ENCODE measurements around the gene BEND6.
"Not testable (repeated sequence)": the region's sequence is repeated elsewhere in the genome, so short reads cannot be mapped to it uniquely, and the experiment has no call there.

Gene BEND6

DNA sequence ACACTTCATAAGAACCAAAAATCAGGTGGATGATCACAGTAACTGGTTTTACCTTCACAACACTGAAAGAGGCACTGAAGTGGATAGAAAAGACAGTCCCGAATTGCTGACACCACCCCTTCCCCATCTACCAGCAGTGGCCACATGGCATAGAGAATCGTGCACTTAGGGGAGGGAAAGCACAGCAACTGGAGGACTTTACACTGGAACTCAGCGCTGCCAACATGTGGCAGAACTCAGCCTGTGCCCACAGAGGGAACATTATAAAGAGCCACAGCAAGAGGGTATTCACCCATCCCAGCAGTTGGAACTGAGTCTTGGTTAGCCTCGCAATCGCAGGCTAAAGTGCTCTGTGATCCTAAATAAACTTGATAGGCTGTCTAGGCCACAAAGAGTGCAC, 85.1 kb downstream of the BEND6 start:
- FAIRE-seq: no peak

DNA sequence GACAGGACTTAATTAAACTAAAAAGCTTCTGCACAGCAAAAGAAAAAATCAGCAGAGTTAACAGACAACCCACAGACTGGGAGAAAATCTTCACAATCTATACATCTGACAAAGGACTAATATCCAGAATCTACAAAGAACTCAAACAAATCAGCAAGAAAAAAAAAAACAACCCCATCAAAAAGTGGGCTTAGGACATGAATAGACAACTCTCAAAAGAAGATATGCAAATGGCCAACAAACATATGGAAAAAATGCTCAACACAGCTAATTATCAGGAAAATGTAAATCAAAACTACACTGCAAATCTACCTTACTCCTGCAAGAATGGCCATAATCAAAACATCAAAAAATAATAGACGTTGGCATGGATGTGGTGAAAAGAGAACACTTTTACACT, 89.2 kb downstream of the BEND6 start:
- FAIRE-seq: not testable (repeated sequence)

DNA sequence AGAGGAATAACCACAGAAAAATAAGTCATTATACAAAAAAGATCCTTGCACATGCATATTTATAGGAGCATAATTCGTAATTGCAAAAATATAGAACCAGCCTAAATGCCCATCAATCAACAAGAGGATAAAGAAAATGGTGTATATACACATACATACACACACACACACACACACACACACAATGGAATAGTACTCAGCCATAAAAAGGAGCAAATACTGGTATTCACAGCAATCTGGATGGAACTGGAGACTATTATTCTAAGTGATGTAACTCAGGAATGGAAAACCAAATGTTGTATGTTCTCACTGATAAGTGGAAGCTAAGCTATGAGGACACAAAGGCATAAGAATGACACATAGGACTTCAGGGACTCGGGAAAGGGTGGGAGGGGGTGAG, 89.7 kb downstream of the BEND6 start:
- FAIRE-seq: no peak

DNA sequence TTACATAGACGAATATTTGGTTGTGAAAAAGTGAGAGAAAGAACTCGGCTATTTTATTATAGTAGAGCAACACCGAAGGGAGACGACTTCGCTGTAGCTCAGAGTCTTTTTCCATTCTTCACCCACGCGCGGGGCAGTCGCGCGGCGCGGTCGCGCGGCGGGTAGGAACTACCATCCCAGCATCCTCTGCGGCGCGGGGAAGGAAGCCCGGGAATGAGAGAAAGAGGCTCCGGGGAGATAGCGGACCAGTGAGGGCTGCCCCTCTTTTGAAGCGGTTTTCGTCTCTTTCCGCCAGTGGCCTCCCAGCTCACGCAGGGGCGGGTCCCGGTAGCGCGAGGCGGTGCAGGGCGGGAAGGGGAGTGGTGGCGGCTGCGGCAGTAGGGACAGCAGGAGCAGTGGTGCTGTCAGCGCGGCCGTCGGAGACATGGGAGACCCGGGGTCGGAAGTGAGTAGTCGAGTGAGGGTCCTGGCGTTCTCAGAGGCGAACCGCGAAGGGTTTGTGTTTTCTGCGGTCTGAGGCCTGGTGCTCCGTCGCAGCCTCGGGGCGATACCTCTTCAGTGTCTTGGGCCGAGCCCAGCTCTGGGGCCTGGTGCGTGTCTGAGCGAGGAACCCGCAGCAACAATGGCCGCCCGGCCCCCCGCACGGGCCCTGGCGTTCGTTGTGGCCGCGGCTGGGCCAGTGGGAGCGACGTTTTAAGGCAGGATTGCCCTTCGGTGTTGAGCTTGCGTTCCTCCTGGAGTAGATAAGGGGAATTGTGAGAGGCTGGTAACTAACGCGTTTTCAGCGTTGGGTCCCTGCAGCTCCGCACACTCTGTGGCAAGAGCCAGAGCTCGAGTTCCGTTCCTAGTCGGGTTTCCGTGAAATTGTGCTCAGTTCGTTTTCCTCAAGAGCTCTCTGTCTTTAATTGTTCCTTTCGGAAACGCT, 91.7 kb downstream of the BEND6 start, which contains the start of gene KIAA1586:
Gene KIAA1586, plus strand, starts transcription at position 362 of the 925 bp plus-strand sequence. Its CDS starts 63 bp downstream, at position 425.
- not testable (repeated sequence) for FAIRE-seq

DNA sequence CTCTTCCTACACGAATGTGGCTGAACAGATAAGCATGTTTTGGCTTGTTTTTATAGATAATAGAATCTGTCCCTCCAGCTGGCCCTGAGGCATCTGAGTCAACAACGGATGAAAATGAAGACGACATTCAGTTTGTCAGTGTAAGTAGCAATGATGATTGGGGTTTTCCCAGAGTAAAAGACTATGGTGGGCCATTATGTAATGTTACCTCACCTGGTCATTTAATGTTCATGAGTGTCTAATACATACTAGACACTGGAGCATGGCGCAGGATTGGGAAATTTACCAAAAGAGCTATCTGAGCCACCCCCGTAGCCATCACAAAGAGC, 92.3 kb downstream of the BEND6 start:
- peak; percentile 72 for FAIRE-seq

DNA sequence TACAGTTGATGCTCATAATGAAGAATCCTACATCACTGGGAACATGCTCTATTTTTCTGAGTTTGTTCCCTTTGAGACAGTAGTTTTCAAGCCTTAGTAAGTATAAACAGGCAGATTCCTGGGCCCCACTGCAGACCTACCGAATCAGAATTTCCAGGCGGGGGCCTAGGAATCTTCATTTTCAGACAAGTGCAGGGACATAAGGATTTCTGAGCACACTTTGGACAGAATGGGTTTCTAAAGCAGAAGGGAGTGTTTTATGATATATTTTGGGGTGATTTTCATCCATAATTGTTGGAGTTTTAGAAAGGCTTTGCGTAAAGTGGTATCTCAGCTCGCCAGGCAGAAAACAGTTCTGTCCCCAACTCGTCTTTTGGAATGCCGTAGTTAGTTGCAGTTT, 93.0 kb downstream of the BEND6 start:
- not testable (repeated sequence) for FAIRE-seq

DNA sequence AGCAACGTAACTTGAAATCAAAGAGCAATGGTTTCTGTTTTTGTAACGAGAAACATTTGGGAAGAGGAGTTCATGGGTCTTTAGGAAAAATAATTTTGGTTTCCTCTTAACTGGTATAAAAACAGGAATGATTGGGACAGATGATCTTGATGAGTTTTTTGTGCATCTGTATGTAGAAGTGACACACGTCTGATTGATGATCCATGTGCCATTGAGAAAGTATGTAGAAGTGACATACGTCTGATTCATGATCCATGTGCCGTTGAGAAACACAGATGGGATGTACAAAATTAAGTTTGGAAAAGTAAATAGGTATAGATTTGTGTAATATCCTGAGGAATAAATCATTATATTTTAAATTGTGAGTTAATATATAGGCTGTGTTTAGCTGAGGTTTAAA, 93.7 kb downstream of the BEND6 start:
- no peak for FAIRE-seq

DNA sequence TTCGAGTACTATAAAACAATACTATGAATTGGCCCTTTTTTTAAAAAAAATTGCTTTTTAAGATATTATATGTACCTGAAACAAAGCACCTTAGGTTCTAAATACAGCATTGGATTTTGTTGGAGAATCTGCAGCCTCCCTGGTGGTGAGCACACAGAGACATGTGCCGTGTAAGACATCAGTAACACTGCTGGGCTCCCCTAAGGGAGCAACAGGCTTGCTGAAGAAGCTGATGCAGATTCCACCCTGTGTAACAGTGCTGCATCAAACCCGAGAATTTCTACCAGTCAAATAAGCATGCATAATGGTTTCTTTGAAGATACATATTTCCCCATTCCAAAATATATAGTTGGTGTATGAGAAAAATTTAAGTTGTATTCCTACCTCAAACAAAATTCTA, 108.9 kb downstream of the BEND6 start:
- FAIRE-seq: no peak

DNA sequence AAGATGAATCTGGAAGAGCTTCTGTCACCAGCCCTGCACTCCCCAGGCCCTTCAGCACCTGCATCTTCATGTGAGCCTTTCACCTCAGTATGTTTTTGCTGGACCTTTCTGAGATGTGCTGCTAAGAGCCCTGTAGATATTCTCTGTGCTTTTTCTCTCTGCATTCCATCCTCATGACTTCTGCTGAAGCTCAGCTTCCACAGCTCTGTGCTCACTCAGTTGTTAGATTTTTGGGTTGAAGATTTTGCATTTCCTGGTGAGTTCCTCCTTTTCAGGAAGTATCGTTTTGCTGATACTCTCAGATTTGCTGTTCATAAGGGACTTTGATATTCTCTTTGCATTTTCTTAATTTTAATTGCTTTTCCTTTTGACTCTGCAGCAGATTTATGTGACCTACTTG, 109.9 kb downstream of the BEND6 start:
- FAIRE-seq: no peak

DNA sequence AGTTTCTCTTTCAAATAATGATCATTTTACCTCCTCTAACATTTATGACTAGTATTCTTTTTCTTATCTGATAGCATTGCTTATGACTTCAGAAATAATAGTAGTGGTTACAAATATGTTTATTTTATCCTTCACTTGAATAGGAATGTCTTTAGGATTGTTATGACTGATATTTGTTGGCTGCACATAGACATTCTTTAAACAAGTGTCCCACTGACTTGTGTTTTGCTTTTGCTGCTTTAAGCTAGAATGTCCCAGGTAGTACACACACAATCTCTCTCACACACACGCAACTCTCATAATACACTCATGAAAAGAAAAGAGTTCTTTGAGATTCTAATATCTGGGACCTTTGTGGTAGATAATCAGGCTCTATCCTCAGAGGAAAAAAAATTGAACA, 113.2 kb downstream of the BEND6 start:
- FAIRE-seq: no peak

DNA sequence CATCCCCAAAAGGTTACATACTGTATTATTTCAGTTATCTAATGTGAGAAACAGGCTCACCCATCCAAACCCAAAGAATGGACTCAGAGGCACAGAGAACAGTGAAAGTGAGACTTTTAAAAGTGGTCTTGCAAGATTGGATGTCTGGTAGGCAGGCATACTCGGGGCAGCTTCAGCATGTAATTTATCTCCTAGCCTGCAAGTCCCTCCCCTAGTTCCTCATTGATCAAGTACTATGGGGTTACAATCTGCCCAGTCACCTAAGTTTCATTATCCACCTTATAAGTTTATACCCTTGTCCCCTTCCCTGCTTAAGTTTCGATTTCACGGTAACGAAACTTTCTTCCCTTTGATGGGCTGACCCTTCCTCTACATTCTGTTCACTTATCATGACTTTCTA, 114.3 kb downstream of the BEND6 start:
- FAIRE-seq: no peak

DNA sequence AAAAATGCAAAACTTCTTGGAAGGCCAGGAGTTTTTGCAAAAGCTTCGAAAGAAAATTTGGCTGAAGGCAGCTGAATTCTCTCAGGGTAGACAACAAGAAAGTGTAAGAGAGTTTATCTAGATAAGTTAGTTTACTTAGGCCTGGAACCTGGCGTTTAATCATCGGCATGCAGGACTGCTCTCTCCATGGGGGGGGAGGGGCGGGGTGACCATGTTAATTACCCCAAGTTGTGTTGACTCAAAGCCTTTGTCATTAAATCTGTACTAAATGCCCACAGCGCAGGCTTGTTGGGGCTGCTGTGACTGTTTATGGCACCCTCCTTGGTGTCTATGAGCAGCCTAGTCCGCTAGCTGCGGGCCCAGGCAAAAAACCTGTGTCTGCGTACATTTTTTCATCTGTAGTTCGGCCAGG, 115.0 kb downstream of the BEND6 start:
- no peak for FAIRE-seq

DNA sequence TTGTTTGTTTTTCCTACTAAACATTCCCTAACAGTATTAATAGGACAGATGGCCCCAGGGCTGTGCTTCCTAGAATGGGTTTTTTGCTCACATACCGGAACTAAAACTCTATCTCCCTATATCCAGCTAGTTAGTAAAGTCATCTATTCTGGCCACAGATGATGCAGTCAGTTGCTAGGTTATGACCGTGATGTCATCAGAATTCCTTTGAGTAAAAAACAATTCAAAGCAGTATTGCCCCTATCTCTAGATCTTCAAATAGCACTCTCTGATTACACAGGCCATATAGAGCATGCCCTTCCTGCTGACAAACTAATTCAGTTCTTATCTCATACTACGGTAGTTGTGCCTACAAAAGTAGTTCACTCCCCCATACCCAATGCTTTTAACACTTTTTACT, 117.2 kb downstream of the BEND6 start:
- no peak for FAIRE-seq

DNA sequence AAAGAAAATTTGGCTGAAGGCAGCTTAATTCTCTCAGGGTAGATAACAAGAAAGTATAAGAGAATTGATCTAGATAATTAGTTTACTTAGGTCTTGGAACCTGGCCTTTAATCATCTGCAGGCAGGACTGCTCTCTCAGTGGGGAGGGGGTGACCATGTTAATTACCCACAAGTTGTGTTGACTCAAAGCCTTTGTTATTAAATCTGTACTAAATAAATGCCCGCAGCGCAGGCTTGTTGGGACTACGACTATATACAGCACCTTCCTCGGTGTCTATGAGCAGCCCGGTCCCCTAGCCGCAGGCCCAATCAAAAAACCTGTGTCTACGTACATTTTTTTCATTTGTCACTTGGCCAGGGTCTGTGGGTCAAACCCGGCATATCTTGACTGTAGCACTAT, 119.5 kb downstream of the BEND6 start:
- no peak for FAIRE-seq

DNA sequence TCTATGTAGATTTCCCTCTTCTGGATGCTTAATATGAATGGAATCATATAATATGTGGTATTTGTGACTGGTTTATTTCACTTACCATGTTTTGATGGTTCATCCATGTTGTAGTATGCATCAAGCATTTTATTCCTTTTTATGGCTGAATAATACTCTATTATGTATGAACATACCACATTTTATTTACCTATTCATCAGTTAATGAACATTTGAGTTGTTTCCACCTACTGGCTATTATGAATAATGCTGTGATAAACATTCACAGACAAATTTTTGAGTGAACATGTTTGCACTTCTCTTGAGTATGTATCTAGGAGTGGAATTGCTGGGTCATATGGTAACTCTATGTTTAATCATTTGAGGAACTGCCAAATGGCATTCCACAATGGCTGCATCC, 120.2 kb downstream of the BEND6 start:
- FAIRE-seq: no peak
